Endodermal cell (in vitro differentiated cells): ENCODE data around the gene ST6GALNAC2. TPM values are rescaled to one million over a fixed set of nuclear protein-coding genes. Genes with fewer than 3 reads are reported as not detected.

ENCODE experiments used
- DNase-seq: peaks from one replicate; pipeline ENCODE4 v3.0.0-alpha.2; 2017
- H3K27ac ChIP-seq: 2 replicates; pipeline ENCODE4 v1.5.1; 2013; ENCODE audit warnings: mild to moderate bottlenecking, low read depth, low read length, moderate library complexity
- H3K27me3 ChIP-seq: 2 replicates; pipeline ENCODE4 v1.6.1; 2013; ENCODE audit warnings: mild to moderate bottlenecking, low read length, moderate library complexity; ENCODE audit not compliant: insufficient read depth, control insufficient read depth, poor library complexity, severe bottlenecking
- H3K36me3 ChIP-seq: 2 replicates; pipeline ENCODE4 v1.7.0; 2013; ENCODE audit warnings: mild to moderate bottlenecking, low read length, moderate library complexity; ENCODE audit not compliant: control insufficient read depth, insufficient read depth
- H3K4me1 ChIP-seq: one replicate; pipeline ENCODE4 v1.7.0; 2013; ENCODE audit warnings: low read length; ENCODE audit not compliant: control insufficient read depth, insufficient read depth
- H3K4me3 ChIP-seq: 2 replicates; pipeline ENCODE4 v1.5.1; 2013; ENCODE audit warnings: mild to moderate bottlenecking, low read length, moderate library complexity
- H3K9ac ChIP-seq: 2 replicates; pipeline ENCODE4 v1.6.1; 2013; ENCODE audit warnings: mild to moderate bottlenecking, low read length, moderate library complexity; ENCODE audit not compliant: poor library complexity, severe bottlenecking; ENCODE audit errors: extremely low read depth
- H3K9me3 ChIP-seq: 2 replicates; pipeline ENCODE4 v1.6.1; 2013; ENCODE audit warnings: mild to moderate bottlenecking, low read length, moderate library complexity; ENCODE audit not compliant: control insufficient read depth
- H3K27ac Mint-ChIP-seq: 2 replicates; pipeline ENCODE4 v1.8.0; 2020; ENCODE audit warnings: mixed read lengths
- H3K27me3 Mint-ChIP-seq: 2 replicates; pipeline ENCODE4 v1.8.0; 2021; ENCODE audit warnings: mild to moderate bottlenecking, mixed read lengths; ENCODE audit not compliant: insufficient read depth
- H3K36me3 Mint-ChIP-seq: 2 replicates; pipeline ENCODE4 v1.8.0; 2020; ENCODE audit warnings: low read depth, mixed read lengths
- H3K4me1 Mint-ChIP-seq: 2 replicates; pipeline ENCODE4 v1.8.0; 2020; ENCODE audit warnings: mixed read lengths
- H3K4me3 Mint-ChIP-seq: 2 replicates; pipeline ENCODE4 v1.8.0; 2020; ENCODE audit warnings: mild to moderate bottlenecking, moderate library complexity, mixed read lengths
- H3K9me3 Mint-ChIP-seq: 2 replicates; pipeline ENCODE4 v1.8.0; 2020; ENCODE audit warnings: mild to moderate bottlenecking, mixed read lengths
- WGBS, 2 experiments: methylation state at CpG; one replicate each; pipeline versions ENCODE4 v1.1.5 to v1.1.7; 2013; ENCODE audit warnings: missing lambda C conversion rate in 2 of 2, mixed read lengths in 1 of 2; ENCODE audit not compliant: insufficient coverage in 1 of 2, insufficient read length in 1 of 2; 5-methylcytosine and 5-hydroxymethylcytosine counted together
- total RNA-seq, 2 donors: library from RNA; stranded (reverse); fragmentation: NEBNext Ultra II Directional in 1 of 2; extraction: Animal tissue kit (Norgen Biotek cat#: 25700) in 1 of 2; gene quantifications; 2 replicates in 1 of 2; 3 replicates in 1 of 2; pipeline ENCODE4 v1.2.1, GENCODE V29; 2021
- TF ChIP-seq, protein P1 (sequence below): fragments of 200-600 bp; sonication (generic); conservative IDR thresholded peaks from 2 replicates; pipeline ENCODE4 v1.5.0; 2021; ENCODE audit warnings: antibody characterized with exemption, mild to moderate bottlenecking

ST6GALNAC2 gene
- total RNA-seq, 2 donors from 2014 or later, result 15.1 to 26.9 TPM

DNA sequence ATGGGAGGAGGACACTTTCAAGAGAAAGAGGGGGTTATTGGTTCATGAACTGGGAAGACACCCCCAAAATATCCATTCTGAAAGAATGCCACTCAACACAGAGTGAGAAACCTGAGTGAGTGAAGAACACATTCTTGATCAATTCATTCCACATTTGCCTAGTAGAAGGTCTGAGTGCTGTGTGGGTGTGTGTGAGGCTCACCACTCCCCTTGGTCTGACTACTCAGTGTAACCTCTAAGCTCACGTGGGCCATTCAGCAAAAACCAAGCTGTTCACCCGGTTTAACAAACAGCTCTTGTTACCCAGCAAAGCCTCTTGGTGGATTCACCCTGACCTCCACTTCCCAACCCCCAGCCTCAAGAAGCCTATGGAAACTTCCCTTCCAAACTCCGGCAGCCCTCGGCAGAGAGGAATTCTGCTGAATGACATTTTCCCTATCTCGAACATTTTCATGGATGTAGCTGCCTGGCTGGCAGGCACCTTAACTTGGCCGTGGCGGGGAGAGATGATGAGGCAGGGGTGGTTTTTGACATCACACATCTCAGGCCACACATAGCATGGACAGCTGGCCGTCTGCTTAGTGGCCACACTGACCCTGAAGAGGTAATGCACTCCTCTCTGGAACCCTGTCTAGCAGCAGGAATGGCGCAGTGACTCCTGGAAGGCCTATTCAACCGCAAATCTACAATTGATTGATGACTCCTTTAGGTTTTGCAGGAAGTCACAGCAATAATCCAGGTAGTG, 46.3 kb upstream of the ST6GALNAC2 start:
- Mint-ChIP-seq H3K27me3 (no peaks in the 10 kb centered on the region), H3K9me3 (no peaks in the 10 kb centered on the region), H3K4me3 (no peak overlapping the region), H3K27ac (no peak overlapping the region), H3K4me1 (peaks cover 17% of the 10 kb centered on the region), H3K36me3 (no peaks in the 10 kb centered on the region)
- H3K4me3 ChIP-seq, result no peak overlapping the region
- TF ChIP-seq, protein P1, sequence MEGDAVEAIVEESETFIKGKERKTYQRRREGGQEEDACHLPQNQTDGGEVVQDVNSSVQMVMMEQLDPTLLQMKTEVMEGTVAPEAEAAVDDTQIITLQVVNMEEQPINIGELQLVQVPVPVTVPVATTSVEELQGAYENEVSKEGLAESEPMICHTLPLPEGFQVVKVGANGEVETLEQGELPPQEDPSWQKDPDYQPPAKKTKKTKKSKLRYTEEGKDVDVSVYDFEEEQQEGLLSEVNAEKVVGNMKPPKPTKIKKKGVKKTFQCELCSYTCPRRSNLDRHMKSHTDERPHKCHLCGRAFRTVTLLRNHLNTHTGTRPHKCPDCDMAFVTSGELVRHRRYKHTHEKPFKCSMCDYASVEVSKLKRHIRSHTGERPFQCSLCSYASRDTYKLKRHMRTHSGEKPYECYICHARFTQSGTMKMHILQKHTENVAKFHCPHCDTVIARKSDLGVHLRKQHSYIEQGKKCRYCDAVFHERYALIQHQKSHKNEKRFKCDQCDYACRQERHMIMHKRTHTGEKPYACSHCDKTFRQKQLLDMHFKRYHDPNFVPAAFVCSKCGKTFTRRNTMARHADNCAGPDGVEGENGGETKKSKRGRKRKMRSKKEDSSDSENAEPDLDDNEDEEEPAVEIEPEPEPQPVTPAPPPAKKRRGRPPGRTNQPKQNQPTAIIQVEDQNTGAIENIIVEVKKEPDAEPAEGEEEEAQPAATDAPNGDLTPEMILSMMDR, result no peak
- no peak overlapping the region for H3K27ac ChIP-seq
- H3K9ac ChIP-seq, result no peak overlapping the region
- no peaks in the 10 kb centered on the region for H3K36me3 ChIP-seq
- H3K9me3 ChIP-seq, result no peaks in the 10 kb centered on the region
- DNase-seq, result no peak
- no peaks in the 10 kb centered on the region for H3K27me3 ChIP-seq
- H3K4me1 ChIP-seq, result no peaks in the 10 kb centered on the region
- 90 to 94% methylated on average over 6 to 10 of the region's 10 CpGs for WGBS, 2 experiments

DNA sequence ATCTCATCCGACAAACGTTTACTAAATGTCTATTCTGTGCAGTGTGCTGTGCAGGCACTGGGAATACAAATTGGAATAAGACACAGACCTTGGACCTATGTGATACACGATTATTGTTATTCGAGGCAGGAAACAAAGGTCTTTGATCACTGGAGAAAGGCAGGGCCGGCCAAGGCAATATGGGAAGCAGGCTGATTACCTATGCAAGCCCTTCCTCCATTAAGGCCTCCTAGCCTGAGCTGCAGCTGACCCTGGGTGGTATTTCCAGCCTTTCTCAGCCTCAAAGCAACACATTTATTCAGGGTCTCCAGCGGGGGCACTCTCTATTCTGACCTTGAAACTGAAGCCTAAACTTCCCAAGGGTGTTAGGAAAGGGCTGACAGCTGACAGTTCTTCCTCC, 44.5 kb upstream of the ST6GALNAC2 start:
- Histone ChIP-seq H3K4me3 (no peak overlapping the region), H3K27ac (no peak overlapping the region), H3K9ac (no peak overlapping the region), H3K9me3 (no peaks in the 10 kb centered on the region), H3K4me1 (no peaks in the 10 kb centered on the region), H3K27me3 (no peaks in the 10 kb centered on the region), H3K36me3 (no peaks in the 10 kb centered on the region)
- DNase-seq, result peak; percentile 72
- no peaks in the 10 kb centered on the region for H3K9me3 Mint-ChIP-seq
- H3K27ac Mint-ChIP-seq, result no peak overlapping the region
- no peak overlapping the region for H3K4me3 Mint-ChIP-seq
- H3K27me3 Mint-ChIP-seq, result peaks cover 4% of the 10 kb centered on the region
- TF ChIP-seq, protein P1, result no peak
- 71 to 76% methylated on average over 5 to 6 of the region's 6 CpGs for WGBS, 2 experiments
- peaks cover 17% of the 10 kb centered on the region for H3K4me1 Mint-ChIP-seq
- no peaks in the 10 kb centered on the region for H3K36me3 Mint-ChIP-seq

DNA sequence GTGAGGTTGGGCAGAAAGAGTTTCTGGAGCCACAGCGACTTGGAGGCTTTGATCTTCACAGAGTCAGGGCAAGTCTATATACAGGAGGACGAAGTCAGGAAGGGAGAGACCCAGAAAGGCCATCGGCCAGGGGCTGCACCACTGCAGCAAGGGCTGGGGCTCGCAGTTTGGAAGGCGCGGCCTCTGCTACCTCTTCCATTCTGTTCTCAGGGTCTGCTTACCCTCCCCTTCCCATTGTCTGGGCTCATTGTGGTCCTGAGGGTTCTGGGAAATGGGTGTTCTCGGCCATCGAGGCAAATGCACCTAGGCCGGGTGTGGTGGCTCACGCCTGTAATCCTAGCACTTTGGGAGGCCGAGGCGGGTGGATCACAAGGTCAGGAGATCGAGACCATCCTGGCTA, 41.9 kb upstream of the ST6GALNAC2 start:
- WGBS, 2 experiments, result 83 to 92% methylated on average over 1 to 10 of the region's 13 CpGs
- Histone ChIP-seq H3K36me3 (no peaks in the 10 kb centered on the region), H3K4me3 (no peak overlapping the region), H3K4me1 (no peaks in the 10 kb centered on the region), H3K27ac (no peak overlapping the region), H3K9me3 (no peaks in the 10 kb centered on the region), H3K27me3 (no peaks in the 10 kb centered on the region), H3K9ac (no peak overlapping the region)
- Mint-ChIP-seq H3K27ac (no peak overlapping the region), H3K4me1 (peaks cover 12% of the 10 kb centered on the region), H3K4me3 (no peak overlapping the region), H3K9me3 (no peaks in the 10 kb centered on the region), H3K36me3 (no peaks in the 10 kb centered on the region), H3K27me3 (peaks cover 10% of the 10 kb centered on the region)
- peak; percentile 42 for DNase-seq
- TF ChIP-seq, protein P1, result no peak
